ENCODE measurements around the gene UNC79.

- TF ChIP-seq CTCF (IDR thresholded peaks at IDR 0.05; ENCODE audit: insufficient read depth, low read length) (no peak), REST (IDR thresholded peaks at IDR 0.05; ENCODE audit: insufficient replicate concordance, low read depth) (no peak), GABPA (IDR thresholded peaks at IDR 0.05; ENCODE audit: low read depth) (no peak), SPI1 (IDR thresholded peaks at IDR 0.05; ENCODE audit: borderline replicate concordance, low read depth) (no peak)
Observed at GRCh38 chr14:93402951-93403350, 27.8 kb upstream of the UNC79 start.
